K562 (cell line): ENCODE results near the gene GPSM3. TPM values are rescaled to one million over a fixed set of nuclear protein-coding genes. Genes with fewer than 3 reads are reported as not detected.

ENCODE experiments used
- BHLHE40 ChIP-seq: IDR thresholded peaks from 2 replicates; pipeline ENCODE4 v1.6.1; 2011; ENCODE audit warnings: low read length, improper control_type of control experiment
- CAMTA2 ChIP-seq: fragments of 250-450 bp; sonication (Bioruptor Pico); conservative IDR thresholded peaks from 2 replicates; pipeline ENCODE4 v1.5.1; 2022
- CBFB ChIP-seq: sonication (generic); formaldehyde crosslinking; IDR thresholded peaks from 2 replicates; pipeline ENCODE4 v1.4.0; 2020; ENCODE audit warnings: mild to moderate bottlenecking, missing genetic modification reagents
- DEAF1 ChIP-seq: fragments of 450-650 bp; formaldehyde crosslinking; IDR thresholded peaks from 2 replicates; pipeline ENCODE4 v1.4.0; 2020; ENCODE audit warnings: mild to moderate bottlenecking, moderate library complexity
- E2F1 ChIP-seq: sonication (generic); formaldehyde crosslinking; IDR thresholded peaks from 2 replicates; pipeline ENCODE4 v1.8.1; 2023; ENCODE audit warnings: mild to moderate bottlenecking, missing genetic modification reagents, moderate library complexity
- HNRNPL ChIP-seq: fragments of 200-400 bp; formaldehyde crosslinking; IDR thresholded peaks from 2 replicates; pipeline ENCODE4 v1.6.1; 2017; ENCODE audit warnings: low read depth, mild to moderate bottlenecking, low read length
- MBD1 ChIP-seq: fragments of 250-450 bp; sonication (Bioruptor Pico); IDR thresholded peaks from 2 replicates; pipeline ENCODE4 v1.8.0; 2022; ENCODE audit warnings: inconsistent platforms
- NR2C1 ChIP-seq, 2 experiments: fragments of 450-650 bp; IDR thresholded peaks; 2 replicates each; pipeline ENCODE4 v1.6.1; 2017; ENCODE audit warnings: mild to moderate bottlenecking in 2 of 2, antibody characterized with exemption in 1 of 2, inconsistent platforms in 1 of 2, missing compliant biosample characterization in 1 of 2, missing genetic modification characterization in 1 of 2
- U2AF1 ChIP-seq: fragments of 200-400 bp; formaldehyde crosslinking; optimal IDR thresholded peaks from 2 replicates; pipeline ENCODE3; 2017; ENCODE audit warnings: mild to moderate bottlenecking, low read depth, low read length, moderate library complexity
- ZKSCAN8 ChIP-seq: fragments of 200-800 bp; sonication (Bioruptor generic); IDR thresholded peaks from 2 replicates; pipeline ENCODE4 v1.6.1; 2016; ENCODE audit warnings: missing genetic modification characterization, missing compliant biosample characterization
- ZNF277 ChIP-seq: fragments of 250-450 bp; sonication (Bioruptor Pico); IDR thresholded peaks from 2 replicates; pipeline ENCODE4 v1.8.0; 2022; ENCODE audit warnings: inconsistent platforms, mild to moderate bottlenecking, moderate library complexity, borderline replicate concordance
- ZNF511 ChIP-seq: sonication (generic); formaldehyde crosslinking; IDR thresholded peaks from 2 replicates; pipeline ENCODE4 v1.8.0; 2022; ENCODE audit warnings: mild to moderate bottlenecking, missing genetic modification reagents
- ZNF639 ChIP-seq, 2 experiments: fragments of 200-800 bp in 1 of 2; sonication (Bioruptor generic) in 1 of 2; sonication (generic) in 1 of 2; formaldehyde crosslinking in 1 of 2; IDR thresholded peaks in 1 of 2; conservative IDR thresholded peaks in 1 of 2; 2 replicates each; pipeline versions ENCODE4 v1.5.0 to v1.6.1; 2016 to 2020; ENCODE audit warnings: missing compliant biosample characterization in 1 of 2, missing genetic modification characterization in 1 of 2, missing genetic modification reagents in 1 of 2
- polyA plus RNA-seq, 8 experiments: library from polyadenylated mRNA; depleted of rRNA in 4 of 8; stranded (reverse) in 5 of 8; unstranded in 3 of 8; fragments of >200 nt; fragmentation: Nextera tagmentation in 2 of 8; fragmentation: Illumina TruSeq in 1 of 8; extraction: Ambion mirVana in 2 of 8; extraction: Trizol in 1 of 8; gene quantifications; 2 replicates each; pipeline versions ENCODE4 v1.2.1 to v1.2.3, GENCODE V29; 2011 to 2014; ENCODE audit warnings: inconsistent platforms in 1 of 8, missing spikeins in 1 of 8
- total RNA-seq, 7 experiments: library from RNA; depleted of rRNA in 6 of 7; stranded (reverse); fragments of >200 nt in 6 of 7; fragmentation: Illumina TruSeq in 2 of 7; extraction: Trizol in 2 of 7; gene quantifications; 2 replicates each; pipeline versions ENCODE4 v1.2.1 to v1.2.3, GENCODE V29; 2011 to 2021; ENCODE audit warnings: low replicate concordance in 1 of 7

The GPSM3 gene
- total and polyA plus RNA-seq, 9 of the 15 experiments (the other 6 are each of a cell fraction or from before 2014, with no cell fraction given) = 5.3 to 42.6 (median 24.4) TPM

- TF ChIP-seq ZNF639 (CRISPR knock-in tag; conservative IDR thresholded peaks at IDR 0.05 in 1 of 2, IDR thresholded peaks at IDR 0.05 in 1 of 2) (no peak), ZNF277 (CRISPR knock-in tag) (no peak), E2F1 (CRISPR knock-in tag) (no peak), CAMTA2 (CRISPR knock-in tag) (no peak), CBFB (CRISPR knock-in tag) (no peak), DEAF1 (CRISPR knock-in tag) (peak; percentile 28; the same call in 1 of the 2 replicates), ZNF511 (no peak), U2AF1 (no peak), NR2C1 (IDR thresholded peaks at IDR 0.05) (peak; percentile 75; the same call in 1 of the 2 replicates), NR2C1 (tag; IDR thresholded peaks at IDR 0.05) (no peak), HNRNPL (no peak), MBD1 (CRISPR knock-in tag) (no peak), BHLHE40 (no peak), ZKSCAN8 (no peak)
These were observed 16.6 kb downstream of the GPSM3 start, which contains the start of gene AGPAT1 (continued) for GRCh38 chr6:32175711-32176475.
